ENCODE data around the gene GSC2.
"Not testable (repeated sequence)": the region's sequence is repeated elsewhere in the genome, so short reads cannot be mapped to it uniquely, and the experiment has no call there.

GSC2 gene

GRCh38 chr22:19178065-19178656, 28.1 kb upstream of the GSC2 start:
- no peak for DNase-seq (ENCODE audit: low read depth)

GRCh38 chr22:19177164-19178064, 27.3 kb upstream of the GSC2 start:
- DNase-seq (ENCODE audit: low read depth): no peak

GRCh38 chr22:19176732-19177131, 26.6 kb upstream of the GSC2 start:
- DNase-seq (ENCODE audit: low read depth): no peak

GRCh38 chr22:19176175-19176643, 26.1 kb upstream of the GSC2 start:
- DNase-seq (ENCODE audit: low read depth): no peak

GRCh38 chr22:19175602-19176174, 25.6 kb upstream of the GSC2 start:
- DNase-seq (ENCODE audit: low read depth): no peak

GRCh38 chr22:19175026-19175601, 25.0 kb upstream of the GSC2 start:
- DNase-seq (ENCODE audit: low read depth): no peak

GRCh38 chr22:19174106-19175025, 24.3 kb upstream of the GSC2 start:
- no peak for DNase-seq (ENCODE audit: low read depth)

GRCh38 chr22:19173047-19174035, 23.2 kb upstream of the GSC2 start:
- DNase-seq (ENCODE audit: low read depth): no peak

- DNase-seq (ENCODE audit: low read depth): no peak
Observed at GRCh38 chr22:19172213-19173046, 22.3 kb upstream of the GSC2 start.

- DNase-seq (ENCODE audit: low read depth): no peak
Observed at GRCh38 chr22:19169947-19170318, 19.8 kb upstream of the GSC2 start.

- no peak for DNase-seq (ENCODE audit: low read depth)
Observed at GRCh38 chr22:19169002-19169946, 19.2 kb upstream of the GSC2 start.

GRCh38 chr22:19168088-19168890, 18.2 kb upstream of the GSC2 start:
- no peak for DNase-seq (ENCODE audit: low read depth)

GRCh38 chr22:19167106-19167869, 17.2 kb upstream of the GSC2 start:
- no peak for DNase-seq (ENCODE audit: low read depth)

- no peak for DNase-seq (ENCODE audit: low read depth)
Observed at GRCh38 chr22:19166421-19166820, 16.3 kb upstream of the GSC2 start.

- no peak for DNase-seq (ENCODE audit: low read depth)
Observed at GRCh38 chr22:19164425-19164824, 14.3 kb upstream of the GSC2 start.

- not testable (repeated sequence) for DNase-seq (ENCODE audit: low read depth)
Observed at GRCh38 chr22:19158649-19159048, 8.6 kb upstream of the GSC2 start.

GRCh38 chr22:19156109-19156508, 6.0 kb upstream of the GSC2 start:
- DNase-seq (ENCODE audit: low read depth): not testable (repeated sequence)
